22Rv1 (cell line): ENCODE results near the gene CGNL1.

Experiments used
- CTCF ChIP-seq: fragments of 450-650 bp; IDR thresholded peaks from 2 replicates; pipeline ENCODE4 v1.5.1; 2017; ENCODE audit warnings: mild to moderate bottlenecking
- ZFX ChIP-seq: fragments of 450-650 bp; IDR thresholded peaks from 2 replicates; pipeline ENCODE4 v1.6.1; 2017; ENCODE audit warnings: antibody characterized with exemption, borderline replicate concordance

- TF ChIP-seq CTCF (no peak), ZFX (no peak)
These were observed 215.0 kb downstream of the CGNL1 start for GRCh38 chr15:57591237-57591821.
